ENCODE data around the gene ZSCAN5B. TPM values are rescaled to one million over a fixed set of nuclear protein-coding genes. Genes with fewer than 3 reads are reported as not detected.
"Not testable (repeated sequence)": the region's sequence is repeated elsewhere in the genome, so short reads cannot be mapped to it uniquely, and the experiment has no call there.

ZSCAN5B gene
- total RNA-seq, 4 donors from 2014 or later: not detected

GRCh38 chr19:56149656-56150038, 47.9 kb downstream of the ZSCAN5B start:
- intact Hi-C loops (cut with DNase I; ENCODE audit: low total_unique reads): no loop called here
- WGBS, 2 donors: 86 to 96% methylated on average over 5 of the region's 5 CpGs
- DNase-seq (ENCODE audit: low spot score in 2 of 2): no peak
- TF ChIP-seq POLR2A (IDR thresholded peaks at IDR 0.05) (no peak), CTCF (IDR thresholded peaks at IDR 0.05) (no peak)
- no peak overlapping the region for H3K4me3 ChIP-seq (ENCODE audit: low read depth, poor library complexity, severe bottlenecking)

GRCh38 chr19:56148955-56149655, 48.5 kb downstream of the ZSCAN5B start:
- intact Hi-C loops (cut with DNase I; ENCODE audit: low total_unique reads); H3K4me3 ChIP-seq (ENCODE audit: low read depth, poor library complexity, severe bottlenecking); DNase-seq (ENCODE audit: low spot score in 2 of 2): not testable (repeated sequence)
- 96% methylated on average over 12 of the region's 12 CpGs for WGBS, 2 donors

- no peak for DNase-seq (ENCODE audit: low spot score in 2 of 2)
- TF ChIP-seq POLR2A (IDR thresholded peaks at IDR 0.05) (no peak), CTCF (IDR thresholded peaks at IDR 0.05) (no peak)
- 94 to 95% methylated on average over 15 of the region's 15 CpGs for WGBS, 2 donors
- intact Hi-C loops (cut with DNase I; ENCODE audit: low total_unique reads): no loop called here
- no peak overlapping the region for H3K4me3 ChIP-seq (ENCODE audit: low read depth, poor library complexity, severe bottlenecking)
Measured at GRCh38 chr19:56148096-56148495, 49.5 kb downstream of the ZSCAN5B start.

- no peak for TF ChIP-seq POLR2A (IDR thresholded peaks at IDR 0.05)
- TF ChIP-seq CTCF (IDR thresholded peaks at IDR 0.05): no peak
- 94 to 96% methylated on average over 22 of the region's 22 CpGs for WGBS, 2 donors
- intact Hi-C loops (cut with DNase I; ENCODE audit: low total_unique reads): no loop called here
- no peak overlapping the region for H3K4me3 ChIP-seq (ENCODE audit: low read depth, poor library complexity, severe bottlenecking)
- DNase-seq (ENCODE audit: low spot score in 2 of 2): no peak
Measured at GRCh38 chr19:56147307-56147706, 50.3 kb downstream of the ZSCAN5B start.

- H3K4me3 ChIP-seq (ENCODE audit: low read depth, poor library complexity, severe bottlenecking): no peak overlapping the region
- TF ChIP-seq POLR2A (IDR thresholded peaks at IDR 0.05) (no peak), CTCF (IDR thresholded peaks at IDR 0.05) (no peak)
- no peak for DNase-seq (ENCODE audit: low spot score in 2 of 2)
- 95% methylated on average over 11 to 26 of the region's 31 CpGs for WGBS, 2 donors
- intact Hi-C loops (cut with DNase I; ENCODE audit: low total_unique reads): no loop called here
Measured at GRCh38 chr19:56146904-56147303, 50.7 kb downstream of the ZSCAN5B start.

- WGBS, 2 donors: 82 to 92% methylated on average over 10 of the region's 10 CpGs
- no peak overlapping the region for H3K4me3 ChIP-seq (ENCODE audit: low read depth, poor library complexity, severe bottlenecking)
- DNase-seq (ENCODE audit: low spot score in 2 of 2): no peak
- intact Hi-C loops (cut with DNase I; ENCODE audit: low total_unique reads): no loop called here
- no peak for TF ChIP-seq POLR2A (IDR thresholded peaks at IDR 0.05)
- no peak for TF ChIP-seq CTCF (IDR thresholded peaks at IDR 0.05)
Measured at GRCh38 chr19:56145698-56146097, 51.9 kb downstream of the ZSCAN5B start.
